Measurements from ENCODE around the gene IP6K1.
A peak's percentile ranks its signal among the peaks of the same experiment; 100 is the strongest.
"Not testable (repeated sequence)": the region's sequence is repeated elsewhere in the genome, so short reads cannot be mapped to it uniquely, and the experiment has no call there.

The IP6K1 gene
- total RNA-seq = 39.0 to 43.3 reads per million in 2 donors

GRCh38 chr3:49786357-49787181 is at the start of gene IP6K1:
IP6K1 (minus strand) TSS chr3:49786542; CDS start chr3:49748040, 38,502 bp downstream.
- peak; percentile 95 to 100 (median 99) for DNase-seq

- DNase-seq = no peak
Observed at GRCh38 chr3:49831341-49831740, 45.0 kb upstream of the IP6K1 start.

GRCh38 chr3:49826016-49826415 is 39.7 kb upstream of the IP6K1 start:
- DNase-seq = no peak

- not testable (repeated sequence) for DNase-seq
Observed at GRCh38 chr3:49823131-49823530, 36.8 kb upstream of the IP6K1 start.

GRCh38 chr3:49813497-49814174 is 27.3 kb upstream of the IP6K1 start, which contains the start of gene UBA7:
UBA7 (minus strand) TSS chr3:49813953; CDS start chr3:49813787, 166 bp downstream.
- peak in 2 of 5 experiments; percentile 23 to 71 for DNase-seq

- DNase-seq = peak in 1 of 5 experiments; percentile 14
Observed at GRCh38 chr3:49812916-49813496, 26.7 kb upstream of the IP6K1 start.

GRCh38 chr3:49807431-49808114 is 21.2 kb upstream of the IP6K1 start:
- no peak for DNase-seq

GRCh38 chr3:49806850-49807249 is 20.5 kb upstream of the IP6K1 start:
- no peak for DNase-seq

GRCh38 chr3:49805897-49806701 is 19.8 kb upstream of the IP6K1 start:
- DNase-seq = no peak

- DNase-seq = no peak
Observed at GRCh38 chr3:49805367-49805782, 19.0 kb upstream of the IP6K1 start.

- no peak for DNase-seq
Observed at GRCh38 chr3:49804141-49805041, 18.0 kb upstream of the IP6K1 start.

- DNase-seq = peak in 4 of 5 experiments; percentile 22 to 54 (median 36)
Observed at GRCh38 chr3:49803465-49804140, 17.3 kb upstream of the IP6K1 start.

GRCh38 chr3:49802719-49803464 is 16.6 kb upstream of the IP6K1 start, which contains the start of gene INKA1:
INKA1 (plus strand) TSS chr3:49803261; CDS start chr3:49803393, 132 bp downstream.
- DNase-seq = peak; percentile 72 to 86 (median 82)

GRCh38 chr3:49801160-49801559 is 14.8 kb upstream of the IP6K1 start:
- no peak for DNase-seq

- DNase-seq = no peak
Observed at GRCh38 chr3:49799761-49800160, 13.4 kb upstream of the IP6K1 start, which contains the start of gene CDHR4. CDHR4 (minus strand) TSS chr3:49799873; CDS start chr3:49799812, 61 bp downstream.

GRCh38 chr3:49799105-49799504 is 12.8 kb upstream of the IP6K1 start:
- DNase-seq = no peak

GRCh38 chr3:49794926-49795905 is 8.9 kb upstream of the IP6K1 start:
- DNase-seq = no peak

GRCh38 chr3:49794431-49794830 is 8.1 kb upstream of the IP6K1 start:
- no peak for DNase-seq
